Breast epithelium (tissue), 3 donors: Measurements from ENCODE around the gene SYT6.

ENCODE experiments used
- CTCF ChIP-seq, 3 donors: fragments of 450-650 bp; IDR thresholded peaks; one replicate each; pipeline ENCODE4 v1.5.1; 2016 to 2017; ENCODE audit warnings: antibody characterized with exemption in 3 of 3, mild to moderate bottlenecking in 3 of 3, moderate library complexity in 3 of 3
- POLR2A ChIP-seq: fragments of 450-650 bp; IDR thresholded peaks from one replicate; pipeline ENCODE4 v1.6.1; 2016; ENCODE audit warnings: antibody characterized with exemption, mild to moderate bottlenecking, moderate library complexity
- POLR2AphosphoS5 ChIP-seq, 3 donors: sonication (generic); formaldehyde crosslinking; IDR thresholded peaks; one replicate each; pipeline ENCODE4 v1.6.1; 2017; ENCODE audit warnings: antibody characterized with exemption in 3 of 3

- TF ChIP-seq CTCF (IDR thresholded peaks at IDR 0.05): no peak
- no peak for TF ChIP-seq POLR2A
- TF ChIP-seq POLR2AphosphoS5 (IDR thresholded peaks at IDR 0.05): no peak
Observed at GRCh38 chr1:114082304-114082630, 71.4 kb downstream of the SYT6 start.
